Esophagus squamous epithelium (tissue), 4 donors: ENCODE results near the gene ANKZF1.

Experiments used
- CTCF ChIP-seq, 6 experiments: fragments of 450-650 bp in 4 of 6; fragments of 200-600 bp in 2 of 6; sonication (generic) in 2 of 6; IDR thresholded peaks; one replicate each; pipeline ENCODE4 v1.5.1; 2016 to 2019; ENCODE audit warnings: antibody characterized with exemption in 6 of 6, mild to moderate bottlenecking in 4 of 6, moderate library complexity in 4 of 6
- POLR2A ChIP-seq, 4 donors: fragments of 450-650 bp; IDR thresholded peaks; one replicate each; pipeline ENCODE4 v1.6.1; 2017; ENCODE audit warnings: antibody characterized with exemption in 4 of 4, mild to moderate bottlenecking in 4 of 4, moderate library complexity in 3 of 4

GRCh38 chr2:219274361-219274921, 44.8 kb downstream of the ANKZF1 start:
- TF ChIP-seq POLR2A (IDR thresholded peaks at IDR 0.05), result no peak
- TF ChIP-seq CTCF (IDR thresholded peaks at IDR 0.05), result no peak
